ENCODE measurements around the gene VAV3.

GRCh38 chr1:107546576-107546975, 418.4 kb downstream of the VAV3 start:
- no peak for TF ChIP-seq CTCF (IDR thresholded peaks at IDR 0.05; ENCODE audit: low read depth, low read length, poor library complexity, severe bottlenecking)
- no peak for TF ChIP-seq EZH2phosphoT487 (IDR thresholded peaks at IDR 0.05; ENCODE audit: borderline replicate concordance, low read length)
